GM18868 (cell line): ENCODE measurements around the gene RAB20.
A peak's percentile ranks its signal among the peaks of the same experiment; 100 is the strongest.

Experiments used
- ATAC-seq: cut with Tn5 transposase; IDR thresholded peaks from one replicate; pipeline ENCODE4 v1.9.1; 2021; ENCODE audit warnings: mild to moderate bottlenecking, moderate library complexity; ENCODE audit not compliant: unreplicated experiment

Gene RAB20

GRCh38 chr13:110531671-110532083 lies 29.8 kb downstream of the RAB20 start:
- no peak for ATAC-seq

GRCh38 chr13:110531100-110531499 lies 30.4 kb downstream of the RAB20 start:
- ATAC-seq = no peak

GRCh38 chr13:110529522-110530311 lies 31.8 kb downstream of the RAB20 start:
- no peak for ATAC-seq

GRCh38 chr13:110528911-110529310 lies 32.6 kb downstream of the RAB20 start:
- ATAC-seq = no peak

- ATAC-seq = no peak
Observed at GRCh38 chr13:110528371-110528770, 33.2 kb downstream of the RAB20 start.

GRCh38 chr13:110525328-110526319 lies 35.9 kb downstream of the RAB20 start:
- peak; percentile 80 for ATAC-seq

GRCh38 chr13:110524541-110525257 lies 36.8 kb downstream of the RAB20 start:
- no peak for ATAC-seq

- ATAC-seq = no peak
Observed at GRCh38 chr13:110523838-110524540, 37.5 kb downstream of the RAB20 start.

- ATAC-seq = no peak
Observed at GRCh38 chr13:110523180-110523579, 38.3 kb downstream of the RAB20 start.

- ATAC-seq = no peak
Observed at GRCh38 chr13:110522721-110523120, 38.8 kb downstream of the RAB20 start.

GRCh38 chr13:110521946-110522345 lies 39.6 kb downstream of the RAB20 start:
- ATAC-seq = no peak

GRCh38 chr13:110521296-110521680 lies 40.2 kb downstream of the RAB20 start:
- no peak for ATAC-seq

GRCh38 chr13:110520431-110521295 lies 40.9 kb downstream of the RAB20 start:
- no peak for ATAC-seq

- ATAC-seq = no peak
Observed at GRCh38 chr13:110519506-110519905, 42.0 kb downstream of the RAB20 start.

GRCh38 chr13:110519046-110519445 lies 42.5 kb downstream of the RAB20 start:
- no peak for ATAC-seq

- no peak for ATAC-seq
Observed at GRCh38 chr13:110518571-110518970, 43.0 kb downstream of the RAB20 start.

GRCh38 chr13:110518226-110518525 lies 43.3 kb downstream of the RAB20 start:
- no peak for ATAC-seq

- ATAC-seq = no peak
Observed at GRCh38 chr13:110517505-110518225, 43.9 kb downstream of the RAB20 start.

- ATAC-seq = no peak
Observed at GRCh38 chr13:110516500-110516899, 45.0 kb downstream of the RAB20 start.
